ENCODE measurements around the gene CUX1. TPM values are rescaled to one million over a fixed set of nuclear protein-coding genes. Genes with fewer than 3 reads are reported as not detected.

CUX1 gene
- total RNA-seq, 4 donors from 2014 or later: 40.0 to 55.9 (median 47.3) TPM

DNA sequence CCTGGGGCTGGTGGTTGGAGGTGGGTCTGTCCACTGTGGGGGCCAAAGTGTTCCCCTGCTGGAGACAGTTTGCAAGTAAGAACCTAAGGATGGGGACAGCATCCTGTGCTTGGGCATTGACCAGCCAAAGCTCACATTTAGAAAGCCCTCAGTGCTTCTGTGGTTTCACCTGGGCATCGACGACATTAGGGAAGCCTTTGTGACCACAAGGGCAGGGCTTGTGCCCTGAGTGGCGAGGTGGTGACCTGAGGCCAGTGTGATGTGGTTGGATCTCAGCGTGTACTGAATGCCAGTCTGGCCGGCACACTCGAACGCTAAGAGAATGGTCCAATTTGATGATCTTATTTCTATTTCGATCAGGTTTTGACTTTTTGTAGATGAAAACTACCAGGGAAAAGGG lies 437.1 kb downstream of the CUX1 start:
- intact Hi-C loops (cut with DNase I): no loop called here
- TF ChIP-seq POLR2A (IDR thresholded peaks at IDR 0.05): no peak
- TF ChIP-seq, protein P1, sequence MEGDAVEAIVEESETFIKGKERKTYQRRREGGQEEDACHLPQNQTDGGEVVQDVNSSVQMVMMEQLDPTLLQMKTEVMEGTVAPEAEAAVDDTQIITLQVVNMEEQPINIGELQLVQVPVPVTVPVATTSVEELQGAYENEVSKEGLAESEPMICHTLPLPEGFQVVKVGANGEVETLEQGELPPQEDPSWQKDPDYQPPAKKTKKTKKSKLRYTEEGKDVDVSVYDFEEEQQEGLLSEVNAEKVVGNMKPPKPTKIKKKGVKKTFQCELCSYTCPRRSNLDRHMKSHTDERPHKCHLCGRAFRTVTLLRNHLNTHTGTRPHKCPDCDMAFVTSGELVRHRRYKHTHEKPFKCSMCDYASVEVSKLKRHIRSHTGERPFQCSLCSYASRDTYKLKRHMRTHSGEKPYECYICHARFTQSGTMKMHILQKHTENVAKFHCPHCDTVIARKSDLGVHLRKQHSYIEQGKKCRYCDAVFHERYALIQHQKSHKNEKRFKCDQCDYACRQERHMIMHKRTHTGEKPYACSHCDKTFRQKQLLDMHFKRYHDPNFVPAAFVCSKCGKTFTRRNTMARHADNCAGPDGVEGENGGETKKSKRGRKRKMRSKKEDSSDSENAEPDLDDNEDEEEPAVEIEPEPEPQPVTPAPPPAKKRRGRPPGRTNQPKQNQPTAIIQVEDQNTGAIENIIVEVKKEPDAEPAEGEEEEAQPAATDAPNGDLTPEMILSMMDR (IDR thresholded peaks at IDR 0.05): no peak
- H3K9me3 ChIP-seq: no peaks in the 10 kb centered on the region
- H3K27me3 ChIP-seq: no peaks in the 10 kb centered on the region
- H3K4me1 ChIP-seq: no peaks in the 10 kb centered on the region
- DNase-seq: no peak
- H3K4me3 ChIP-seq: no peak overlapping the region
- WGBS, 2 donors: 91 to 97% methylated on average over 6 to 8 of the region's 8 CpGs
- peaks cover 0 to 21% (median 0%) of the 10 kb centered on the region in 3 donors for H3K36me3 ChIP-seq
- H3K27ac ChIP-seq: no peak overlapping the region

DNA sequence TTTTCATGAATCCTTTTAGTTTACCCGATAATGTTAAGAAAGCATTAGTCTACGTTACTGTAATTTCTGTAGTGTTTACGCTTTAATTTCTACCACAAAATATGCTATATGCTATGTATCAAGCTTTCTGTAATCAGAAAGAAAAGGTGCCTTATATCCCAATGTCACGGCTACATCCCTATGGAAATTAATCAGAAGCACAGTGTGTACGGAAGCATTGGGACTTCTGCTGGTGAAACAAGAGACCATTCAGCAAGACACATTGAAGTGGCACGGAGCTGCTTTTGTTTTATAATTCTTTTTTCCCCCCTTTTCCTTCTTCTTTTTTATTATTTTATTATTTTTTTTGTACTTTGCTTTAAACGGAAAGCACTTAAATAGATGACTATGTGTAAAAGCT lies 438.1 kb downstream of the CUX1 start:
- no peak for DNase-seq
- TF ChIP-seq, protein P1 (IDR thresholded peaks at IDR 0.05): no peak
- TF ChIP-seq POLR2A (IDR thresholded peaks at IDR 0.05): no peak
- 86 to 92% methylated on average over 7 of the region's 7 CpGs for WGBS, 2 donors
- Histone ChIP-seq H3K36me3 (peaks cover 0 to 11% (median 0%) of the 10 kb centered on the region in 3 donors), H3K9me3 (no peaks in the 10 kb centered on the region), H3K27me3 (no peaks in the 10 kb centered on the region), H3K27ac (no peak overlapping the region), H3K4me1 (no peaks in the 10 kb centered on the region), H3K4me3 (no peak overlapping the region)
- intact Hi-C loops (cut with DNase I): no loop called here

DNA sequence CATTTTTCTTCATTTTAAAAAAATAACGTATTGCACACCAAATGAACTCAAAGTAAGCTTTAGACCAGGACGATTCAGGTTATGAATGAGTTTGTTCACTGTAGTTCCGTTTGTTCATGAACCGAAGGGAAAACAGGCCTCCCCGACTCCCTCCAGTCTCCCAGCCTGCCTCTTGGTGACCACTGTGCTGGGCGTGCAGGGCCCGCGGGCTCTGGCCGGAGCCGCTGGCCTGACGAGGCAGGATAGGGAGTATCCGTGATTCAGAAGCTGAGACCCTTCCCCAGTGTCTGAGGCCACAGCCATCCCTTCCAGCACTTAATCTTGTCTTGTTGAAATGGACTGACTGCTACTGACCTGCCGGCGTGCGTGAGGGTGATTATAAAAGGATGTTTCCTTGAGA lies 438.5 kb downstream of the CUX1 start:
- WGBS, 2 donors: 91 to 92% methylated on average over 9 to 15 of the region's 15 CpGs
- Histone ChIP-seq H3K4me3 (no peak overlapping the region), H3K27ac (no peak overlapping the region), H3K4me1 (no peaks in the 10 kb centered on the region), H3K36me3 (peaks cover 0 to 9% (median 0%) of the 10 kb centered on the region in 3 donors), H3K9me3 (no peaks in the 10 kb centered on the region), H3K27me3 (no peaks in the 10 kb centered on the region)
- TF ChIP-seq, protein P1 (IDR thresholded peaks at IDR 0.05): no peak
- TF ChIP-seq POLR2A (IDR thresholded peaks at IDR 0.05): no peak
- intact Hi-C loops (cut with DNase I): no loop called here
- DNase-seq: no peak

DNA sequence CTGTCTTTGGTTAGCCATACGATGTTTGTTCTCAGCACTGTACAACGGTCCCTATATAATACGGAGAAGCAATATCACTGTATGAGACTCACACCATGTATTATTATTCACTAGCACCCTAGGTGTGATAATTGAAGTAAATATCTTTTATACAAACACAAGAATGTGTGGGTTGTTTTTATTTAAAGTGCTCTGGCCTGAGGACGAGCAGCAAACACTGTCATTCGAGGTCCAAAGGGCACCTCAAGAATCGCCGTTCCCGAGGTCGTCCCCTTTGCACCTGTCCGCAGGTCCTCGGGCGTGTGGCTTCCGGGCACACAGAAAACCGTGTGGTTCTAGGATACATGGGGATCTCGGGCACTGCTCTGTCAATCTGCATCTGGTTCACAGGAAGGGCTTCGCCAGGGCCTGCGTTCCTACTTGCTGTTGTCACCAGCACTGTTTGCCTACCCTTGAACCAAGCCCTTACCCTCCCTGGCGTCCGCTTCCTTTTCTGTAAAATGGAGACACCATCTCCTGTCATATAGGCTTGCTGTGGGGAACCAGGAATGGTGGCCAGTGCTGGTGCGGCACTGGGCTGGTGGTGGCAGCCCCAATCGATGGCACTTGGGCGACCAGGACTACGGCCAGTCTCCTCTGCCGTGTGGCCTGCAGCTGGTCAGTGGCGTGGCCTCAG lies 440.8 kb downstream of the CUX1 start:
- H3K27me3 ChIP-seq: no peaks in the 10 kb centered on the region
- intact Hi-C loops (cut with DNase I): no loop called here
- DNase-seq: no peak
- H3K27ac ChIP-seq: no peak overlapping the region
- no peak overlapping the region for H3K4me3 ChIP-seq
- H3K9me3 ChIP-seq: no peaks in the 10 kb centered on the region
- H3K4me1 ChIP-seq: no peaks in the 10 kb centered on the region
- TF ChIP-seq POLR2A (IDR thresholded peaks at IDR 0.05): no peak
- TF ChIP-seq, protein P1 (IDR thresholded peaks at IDR 0.05): no peak
- peaks cover 0 to 4% (median 0%) of the 10 kb centered on the region in 3 donors for H3K36me3 ChIP-seq
- 83 to 87% methylated on average over 21 to 24 of the region's 25 CpGs for WGBS, 2 donors

DNA sequence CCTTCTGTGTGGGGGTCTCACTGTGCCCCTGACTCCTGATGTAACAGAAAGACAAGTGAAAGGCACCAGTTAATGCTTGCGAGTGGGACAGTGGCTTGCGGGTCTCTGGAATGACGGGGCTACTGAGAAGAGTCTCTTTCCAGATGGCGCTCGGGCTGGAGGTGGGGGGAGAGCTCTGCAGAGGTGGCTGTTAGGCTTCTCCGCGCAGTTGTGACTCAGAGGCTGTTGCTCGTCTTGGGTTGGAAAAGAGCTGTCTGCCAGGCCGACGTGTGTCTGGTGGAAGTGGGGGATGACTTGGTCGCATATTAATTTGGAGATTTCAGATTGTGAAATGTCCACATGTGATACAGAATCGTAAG lies 441.3 kb downstream of the CUX1 start:
- intact Hi-C loops (cut with DNase I): no loop called here
- H3K27ac ChIP-seq: no peak overlapping the region
- no peaks in the 10 kb centered on the region for H3K9me3 ChIP-seq
- H3K36me3 ChIP-seq: no peaks in the 10 kb centered on the region
- no peak overlapping the region for H3K4me3 ChIP-seq
- TF ChIP-seq POLR2A (IDR thresholded peaks at IDR 0.05): no peak
- TF ChIP-seq, protein P1 (IDR thresholded peaks at IDR 0.05): no peak
- H3K27me3 ChIP-seq: no peaks in the 10 kb centered on the region
- 77 to 80% methylated on average over 6 to 8 of the region's 12 CpGs for WGBS, 2 donors
- no peak for DNase-seq
- H3K4me1 ChIP-seq: no peaks in the 10 kb centered on the region

Data from esophagus squamous epithelium (tissue), 5 donors.